ENCODE measurements around the gene P2RX2. TPM values are rescaled to one million over a fixed set of nuclear protein-coding genes. Genes with fewer than 3 reads are reported as not detected.
A peak's percentile ranks its signal among the peaks of the same experiment; 100 is the strongest.

Gene P2RX2
- total RNA-seq, 1 donor from 2014 or later = not detected

GRCh38 chr12:132614029-132614428 lies 4.5 kb upstream of the P2RX2 start:
- Histone ChIP-seq H3K27me3 (peaks cover 100% of the 10 kb centered on the region), H3K4me3 (no peak overlapping the region)

GRCh38 chr12:132614861-132615578 lies 3.6 kb upstream of the P2RX2 start:
- Histone ChIP-seq H3K9me3 (ENCODE audit: low read depth) (peaks cover 9% of the 10 kb centered on the region), H4K20me1 (ENCODE audit: low read depth) (no peaks in the 10 kb centered on the region), H3K79me2 (ENCODE audit: low read depth) (no peaks in the 10 kb centered on the region), H3K4me1 (no peaks in the 10 kb centered on the region), H3K36me3 (no peaks in the 10 kb centered on the region), H3K4me3 (no peak overlapping the region), H3K9ac (no peak overlapping the region), H3K27me3 (peaks cover 100% of the 10 kb centered on the region), H3K27ac (no peak overlapping the region), H2AFZ (replicated peaks) (no peak overlapping the region), H3F3A (ENCODE audit: low read depth) (no peaks in the 10 kb centered on the region), H3K4me2 (no peak overlapping the region)
- TF ChIP-seq EZH2phosphoT487 (IDR thresholded peaks at IDR 0.05) (no peak), CTCF (IDR thresholded peaks at IDR 0.05) (peak; percentile 94), EZH2 (IDR thresholded peaks at IDR 0.05) (peak; percentile 33)
- peaks cover 2% of the 10 kb centered on the region for H3K36me3 Mint-ChIP-seq
- peak; percentile 85 for DNase-seq (ENCODE audit: low spot score)
- peaks cover 49% of the 10 kb centered on the region for H3K27me3 Mint-ChIP-seq (ENCODE audit: insufficient read depth, low read depth)
- H3K4me3 Mint-ChIP-seq = no peak overlapping the region
- H3K9me3 Mint-ChIP-seq = peaks cover 26% of the 10 kb centered on the region
- no peak overlapping the region for H3K27ac Mint-ChIP-seq
- peaks cover 23% of the 10 kb centered on the region for H3K4me1 Mint-ChIP-seq

More at GRCh38 chr12:132614029-132614428, 4.5 kb upstream of the P2RX2 start:
- no peak overlapping the region for H3K27ac ChIP-seq
- peaks cover 52% of the 10 kb centered on the region for H3K27me3 Mint-ChIP-seq (ENCODE audit: insufficient read depth, low read depth)
- DNase-seq (ENCODE audit: low spot score) = no peak
- peaks cover 9% of the 10 kb centered on the region for H3K9me3 ChIP-seq (ENCODE audit: low read depth)
- H3K4me3 Mint-ChIP-seq = no peak overlapping the region
- H3K4me1 Mint-ChIP-seq = peaks cover 30% of the 10 kb centered on the region
- no peak overlapping the region for H3K27ac Mint-ChIP-seq
- H3K36me3 Mint-ChIP-seq = peaks cover 2% of the 10 kb centered on the region
- H3F3A ChIP-seq (ENCODE audit: low read depth) = no peaks in the 10 kb centered on the region
- H3K9me3 Mint-ChIP-seq = peaks cover 26% of the 10 kb centered on the region
- no peaks in the 10 kb centered on the region for H3K79me2 ChIP-seq (ENCODE audit: low read depth)
- no peak overlapping the region for H3K4me2 ChIP-seq
- H2AFZ ChIP-seq (replicated peaks) = no peak overlapping the region
- H3K36me3 ChIP-seq = no peaks in the 10 kb centered on the region
- H4K20me1 ChIP-seq (ENCODE audit: low read depth) = no peaks in the 10 kb centered on the region
- H3K4me1 ChIP-seq = no peaks in the 10 kb centered on the region
- H3K9ac ChIP-seq = no peak overlapping the region
- TF ChIP-seq EZH2phosphoT487 (IDR thresholded peaks at IDR 0.05) (no peak), EZH2 (IDR thresholded peaks at IDR 0.05) (no peak), CTCF (IDR thresholded peaks at IDR 0.05) (no peak)

- H3K4me3 Mint-ChIP-seq = peak overlapping the region; percentile 19
- no peak overlapping the region for H3K4me3 ChIP-seq
- TF ChIP-seq CTCF (IDR thresholded peaks at IDR 0.05) (no peak), EZH2 (IDR thresholded peaks at IDR 0.05) (peak; percentile 21)
- no peak overlapping the region for H3K27ac Mint-ChIP-seq
- H3K9me3 ChIP-seq (ENCODE audit: low read depth) = peaks cover 9% of the 10 kb centered on the region
- no peak overlapping the region for H3K4me2 ChIP-seq
- peaks cover 4% of the 10 kb centered on the region for H4K20me1 ChIP-seq (ENCODE audit: low read depth)
- no peak for DNase-seq (ENCODE audit: low spot score)
- no peaks in the 10 kb centered on the region for H3F3A ChIP-seq (ENCODE audit: low read depth)
- H3K27me3 ChIP-seq = peaks cover 100% of the 10 kb centered on the region
- H3K9ac ChIP-seq = no peak overlapping the region
- H3K79me2 ChIP-seq (ENCODE audit: low read depth) = no peaks in the 10 kb centered on the region
- no peak overlapping the region for H3K27ac ChIP-seq
- no peaks in the 10 kb centered on the region for H3K4me1 ChIP-seq
- H3K36me3 Mint-ChIP-seq = peaks cover 2% of the 10 kb centered on the region
- peaks cover 17% of the 10 kb centered on the region for H3K4me1 Mint-ChIP-seq
- peaks cover 49% of the 10 kb centered on the region for H3K27me3 Mint-ChIP-seq (ENCODE audit: insufficient read depth, low read depth)
- peaks cover 26% of the 10 kb centered on the region for H3K9me3 Mint-ChIP-seq
- no peak overlapping the region for H2AFZ ChIP-seq (replicated peaks)
- no peaks in the 10 kb centered on the region for H3K36me3 ChIP-seq
Measured at GRCh38 chr12:132615579-132616038, 3.0 kb upstream of the P2RX2 start.

Measured in neural progenitor cell (in vitro differentiated cells).